Tibial artery (tissue), 4 donors: Measurements from ENCODE around the gene RBM20.

Experiments
- DNase-seq, 2 donors: peaks; one replicate each; pipeline ENCODE4 v3.0.0-alpha.2; 2019
- H3K27ac ChIP-seq, 2 donors: fragments of 200-600 bp; sonication (generic) in 1 of 2; 1 replicate in 1 of 2; 2 replicates in 1 of 2; pipeline ENCODE4 v1.5.1; 2018 to 2019; ENCODE audit warnings: mild to moderate bottlenecking in 1 of 2
- H3K27me3 ChIP-seq, 2 donors: fragments of 200-600 bp; sonication (generic) in 1 of 2; one replicate each; pipeline versions ENCODE4 v1.5.1 to v1.6.0; 2016 to 2019
- H3K36me3 ChIP-seq, 3 donors: fragments of 200-600 bp; sonication (generic) in 2 of 3; one replicate each; pipeline ENCODE4 v1.5.1; 2016 to 2019; ENCODE audit warnings: mild to moderate bottlenecking in 2 of 3
- H3K4me1 ChIP-seq, 4 donors: fragments of 200-600 bp; sonication (generic) in 2 of 4; 1 replicate in 3 of 4; 2 replicates in 1 of 4; pipeline ENCODE4 v1.5.1; 2016 to 2019
- H3K4me3 ChIP-seq, 2 donors: fragments of 200-600 bp; sonication (generic) in 1 of 2; 1 replicate in 1 of 2; 2 replicates in 1 of 2; pipeline ENCODE4 v1.5.1; 2018 to 2019; ENCODE audit warnings: mild to moderate bottlenecking in 2 of 2
- H3K9me3 ChIP-seq, 3 donors: fragments of 200-600 bp; sonication (generic) in 1 of 3; one replicate each; pipeline ENCODE4 v1.5.1; 2016 to 2019
- intact Hi-C: fragments of 100-400 bp; cut with DNase I; formaldehyde crosslinking; loops from one replicate; pipeline ENCODE4 v1.15.0; 2023; ENCODE audit warnings: low total_unique reads
- TF ChIP-seq, protein P1 (sequence below), 2 experiments: fragments of 200-600 bp in 1 of 2; fragments of 450-650 bp in 1 of 2; IDR thresholded peaks; one replicate each; pipeline ENCODE4 v1.5.1; 2017 to 2019; ENCODE audit warnings: antibody characterized with exemption in 2 of 2, mild to moderate bottlenecking in 1 of 2, moderate library complexity in 1 of 2

The RBM20 gene

DNA sequence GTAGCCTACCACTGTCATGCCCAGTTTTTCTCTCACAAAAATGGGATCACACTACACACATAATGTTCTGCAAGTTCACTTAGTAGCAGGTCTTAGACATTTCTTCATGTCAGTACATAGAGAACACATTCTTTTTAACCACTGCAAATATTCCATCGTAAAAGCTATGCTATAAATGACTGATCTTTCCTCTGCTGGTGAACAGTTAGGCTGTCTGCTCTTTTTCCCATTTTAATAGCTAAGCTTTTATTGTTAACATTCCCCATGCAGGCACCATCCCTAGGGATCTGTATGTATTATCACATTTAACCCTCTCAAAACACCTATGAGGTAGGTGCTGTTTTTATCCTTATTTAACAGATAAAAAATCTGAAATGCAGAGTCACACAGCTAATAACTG lies 181.4 kb downstream of the RBM20 start:
- peaks cover 0 to 47% (median 39%) of the 10 kb centered on the region in 4 donors for H3K4me1 ChIP-seq
- no peak overlapping the region for H3K27ac ChIP-seq
- intact Hi-C loops = no loop called here
- TF ChIP-seq, protein P1, sequence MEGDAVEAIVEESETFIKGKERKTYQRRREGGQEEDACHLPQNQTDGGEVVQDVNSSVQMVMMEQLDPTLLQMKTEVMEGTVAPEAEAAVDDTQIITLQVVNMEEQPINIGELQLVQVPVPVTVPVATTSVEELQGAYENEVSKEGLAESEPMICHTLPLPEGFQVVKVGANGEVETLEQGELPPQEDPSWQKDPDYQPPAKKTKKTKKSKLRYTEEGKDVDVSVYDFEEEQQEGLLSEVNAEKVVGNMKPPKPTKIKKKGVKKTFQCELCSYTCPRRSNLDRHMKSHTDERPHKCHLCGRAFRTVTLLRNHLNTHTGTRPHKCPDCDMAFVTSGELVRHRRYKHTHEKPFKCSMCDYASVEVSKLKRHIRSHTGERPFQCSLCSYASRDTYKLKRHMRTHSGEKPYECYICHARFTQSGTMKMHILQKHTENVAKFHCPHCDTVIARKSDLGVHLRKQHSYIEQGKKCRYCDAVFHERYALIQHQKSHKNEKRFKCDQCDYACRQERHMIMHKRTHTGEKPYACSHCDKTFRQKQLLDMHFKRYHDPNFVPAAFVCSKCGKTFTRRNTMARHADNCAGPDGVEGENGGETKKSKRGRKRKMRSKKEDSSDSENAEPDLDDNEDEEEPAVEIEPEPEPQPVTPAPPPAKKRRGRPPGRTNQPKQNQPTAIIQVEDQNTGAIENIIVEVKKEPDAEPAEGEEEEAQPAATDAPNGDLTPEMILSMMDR (IDR thresholded peaks at IDR 0.05) = no peak
- no peaks in the 10 kb centered on the region for H3K36me3 ChIP-seq
- H3K4me3 ChIP-seq = no peak overlapping the region
- H3K9me3 ChIP-seq = no peaks in the 10 kb centered on the region
- DNase-seq = no peak
- H3K27me3 ChIP-seq = no peaks in the 10 kb centered on the region

GRCh38 chr10:110827410-110827809 lies 183.3 kb downstream of the RBM20 start:
- Histone ChIP-seq H3K27me3 (no peaks in the 10 kb centered on the region), H3K9me3 (no peaks in the 10 kb centered on the region), H3K27ac (peak overlapping the region; percentile 20 to 52), H3K36me3 (no peaks in the 10 kb centered on the region), H3K4me1 (peaks cover 0 to 28% (median 21%) of the 10 kb centered on the region in 4 donors), H3K4me3 (no peak overlapping the region)
- DNase-seq = no peak
- TF ChIP-seq, protein P1 (IDR thresholded peaks at IDR 0.05) = no peak
- intact Hi-C loops = no loop called here

GRCh38 chr10:110827875-110828274 lies 183.7 kb downstream of the RBM20 start:
- Histone ChIP-seq H3K27ac (peak overlapping the region; percentile 20 to 52), H3K4me1 (peaks cover 0 to 24% (median 17%) of the 10 kb centered on the region in 4 donors), H3K36me3 (no peaks in the 10 kb centered on the region), H3K27me3 (no peaks in the 10 kb centered on the region), H3K4me3 (no peak overlapping the region), H3K9me3 (no peaks in the 10 kb centered on the region)
- TF ChIP-seq, protein P1 (IDR thresholded peaks at IDR 0.05) = no peak
- intact Hi-C loops = no loop called here
- DNase-seq = no peak

GRCh38 chr10:110828525-110828924 lies 184.4 kb downstream of the RBM20 start:
- Histone ChIP-seq H3K4me3 (no peak overlapping the region), H3K36me3 (no peaks in the 10 kb centered on the region), H3K4me1 (peaks cover 0 to 18% (median 12%) of the 10 kb centered on the region in 4 donors), H3K27me3 (no peaks in the 10 kb centered on the region), H3K9me3 (no peaks in the 10 kb centered on the region), H3K27ac (peak overlapping the region; percentile 20 to 52)
- DNase-seq = no peak
- intact Hi-C loops = no loop called here
- TF ChIP-seq, protein P1 (IDR thresholded peaks at IDR 0.05) = no peak

DNA sequence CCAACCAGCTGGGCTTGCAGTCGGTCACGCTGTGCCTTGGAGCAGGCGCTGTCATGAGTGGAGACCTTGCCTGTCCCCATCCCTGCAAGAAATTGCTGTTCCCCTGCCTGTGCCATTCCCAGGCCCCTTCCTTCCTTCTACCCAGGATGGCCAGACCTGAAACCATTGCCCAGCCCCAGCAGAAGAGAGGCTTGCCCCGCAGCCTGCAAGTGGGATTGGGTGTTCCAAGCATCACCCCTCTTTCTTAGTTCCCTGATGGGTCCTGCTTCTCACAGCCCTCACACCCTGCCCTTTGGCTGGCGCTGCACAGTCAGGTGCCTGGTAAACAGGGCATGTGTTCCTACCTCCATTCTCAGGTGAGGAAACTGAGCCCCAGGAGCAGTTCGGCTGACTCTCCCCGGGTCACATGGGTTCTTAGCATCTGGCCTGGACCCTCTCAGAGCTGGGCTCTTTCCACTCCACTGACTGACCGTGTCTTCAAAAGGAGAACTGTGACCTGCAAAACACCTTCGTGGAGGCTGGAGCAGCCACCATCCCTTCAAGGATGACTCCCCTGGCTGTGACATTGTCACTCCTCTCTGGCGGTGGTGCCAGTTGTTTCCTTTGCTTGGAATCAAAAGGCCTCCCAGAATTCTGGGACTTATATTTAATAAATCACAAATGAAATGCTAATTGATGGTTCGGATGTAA lies 185.7 kb downstream of the RBM20 start:
- Histone ChIP-seq H3K27ac (no peak overlapping the region), H3K36me3 (no peaks in the 10 kb centered on the region), H3K9me3 (no peaks in the 10 kb centered on the region), H3K4me3 (no peak overlapping the region), H3K4me1 (peaks cover 0 to 21% (median 13%) of the 10 kb centered on the region in 4 donors), H3K27me3 (no peaks in the 10 kb centered on the region)
- intact Hi-C loops = no loop called here
- TF ChIP-seq, protein P1 (IDR thresholded peaks at IDR 0.05) = no peak
- DNase-seq = no peak
